MCF 10A (cell line): Measurements from ENCODE around the gene WWC2. TPM values are rescaled to one million over a fixed set of nuclear protein-coding genes. Genes with fewer than 3 reads are reported as not detected.

Experiments used
- BruUV-seq: library from RNA; stranded (reverse); fragments of 400-500 nt; replicated peaks from 2 replicates; lab custom pipeline; 2021; lab: Mats Ljungman, UMichigan
- CTCF ChIA-PET: fragments of 300-600 bp; sonication (Branson Sonifier 250); formaldehyde crosslinking; extraction: SDS; loops from one replicate; lab custom pipeline; 2021; ENCODE audit warnings: antibody characterized with exemption, inconsistent platforms; lab: Yijun Ruan, JAX
- POLR2A ChIA-PET: fragments of 300-600, 350-650 bp; sonication (Branson Sonifier 250); formaldehyde crosslinking; extraction: SDS; loops from one replicate; lab custom pipeline; 2020; ENCODE audit warnings: antibody characterized with exemption, inconsistent platforms; lab: Yijun Ruan, JAX
- DNase-seq: peaks from one replicate; pipeline ENCODE4 v3.0.0-alpha.2; 2018; ENCODE audit not compliant: unreplicated experiment
- H3K27ac Mint-ChIP-seq: one replicate; pipeline ENCODE4 v1.8.0; 2022; ENCODE audit warnings: mild to moderate bottlenecking, low read depth, mixed read lengths; ENCODE audit not compliant: unreplicated experiment
- H3K27me3 Mint-ChIP-seq: one replicate; pipeline ENCODE4 v1.8.0; 2022; ENCODE audit warnings: mixed read lengths; ENCODE audit not compliant: insufficient read depth, unreplicated experiment
- H3K36me3 Mint-ChIP-seq: one replicate; pipeline ENCODE4 v1.8.0; 2022; ENCODE audit warnings: mild to moderate bottlenecking, moderate library complexity, mixed read lengths; ENCODE audit not compliant: insufficient read depth, unreplicated experiment
- H3K4me1 Mint-ChIP-seq: one replicate; pipeline ENCODE4 v1.8.0; 2022; ENCODE audit warnings: mixed read lengths; ENCODE audit not compliant: insufficient read depth, unreplicated experiment
- H3K4me3 Mint-ChIP-seq: one replicate; pipeline ENCODE4 v1.8.0; 2022; ENCODE audit warnings: mild to moderate bottlenecking, moderate library complexity, mixed read lengths; ENCODE audit not compliant: unreplicated experiment
- H3K9me3 Mint-ChIP-seq: one replicate; pipeline ENCODE4 v1.8.0; 2022; ENCODE audit warnings: mixed read lengths; ENCODE audit not compliant: unreplicated experiment
- CTCF ChIP-seq: fragments of 200-600 bp; IDR thresholded peaks from one replicate; pipeline ENCODE4 v1.8.0; 2022; ENCODE audit warnings: antibody characterized with exemption, mild to moderate bottlenecking; ENCODE audit not compliant: unreplicated experiment
- intact Hi-C: fragments of 100-400 bp; cut with micrococcal nuclease; formaldehyde crosslinking; loops from 2 replicates; pipeline ENCODE4 v1.14.1; 2022
- total RNA-seq: library from RNA; stranded (reverse); gene quantifications from 2 replicates; pipeline ENCODE4 v1.2.3, GENCODE V29; 2022

The WWC2 gene
- total RNA-seq, 1 experiment from 2014 or later: 42.4 TPM

DNA sequence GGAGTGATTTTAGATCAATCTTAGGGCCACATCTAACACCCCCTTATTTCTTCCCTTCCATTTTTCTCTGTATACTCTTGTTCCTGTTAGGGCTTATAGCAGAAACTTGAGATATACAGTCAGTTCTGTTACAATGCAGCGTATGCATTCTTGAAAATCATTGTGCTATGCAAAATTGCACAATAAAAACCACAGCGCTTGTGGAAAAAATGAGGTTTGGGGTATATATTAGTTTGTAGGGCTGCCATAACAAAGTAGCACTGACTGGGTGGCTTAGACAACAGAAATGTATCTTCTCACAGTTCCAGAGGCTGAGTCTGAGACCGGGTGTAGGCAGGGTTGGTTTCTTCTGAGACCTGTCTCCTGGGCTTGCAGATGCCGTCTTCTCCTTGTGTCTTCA lies 59.0 kb downstream of the WWC2 start:
- Mint-ChIP-seq H3K36me3 (no peaks in the 10 kb centered on the region), H3K27ac (no peak overlapping the region), H3K27me3 (no peaks in the 10 kb centered on the region), H3K4me1 (peaks cover 34% of the 10 kb centered on the region), H3K9me3 (no peaks in the 10 kb centered on the region), H3K4me3 (no peak overlapping the region)
- intact Hi-C loops: no loop called here
- DNase-seq: peak; percentile 32
- TF ChIP-seq CTCF: no peak
- BruUV-seq: no TSS peak
- ChIA-PET POLR2A (no interaction called here), CTCF (no interaction called here)

DNA sequence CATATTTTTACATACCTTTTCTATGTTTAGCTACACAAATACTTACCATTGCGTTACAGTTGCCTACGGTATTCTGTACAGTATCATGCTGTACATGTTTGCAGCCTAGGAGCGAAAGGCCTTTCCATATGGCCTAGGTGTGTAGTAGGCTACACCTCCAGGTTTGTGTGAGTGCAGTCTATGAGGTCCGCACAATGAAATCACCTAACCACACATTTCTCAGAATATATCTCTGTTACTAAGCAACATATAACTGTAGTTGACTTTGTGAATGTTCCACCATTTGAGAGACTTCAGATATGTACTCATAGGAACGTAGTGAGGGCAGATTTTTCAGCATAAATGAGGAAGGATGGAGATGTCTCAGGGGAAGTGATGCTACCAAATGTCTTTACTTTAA lies 62.6 kb downstream of the WWC2 start:
- DNase-seq: no peak
- BruUV-seq: no TSS peak
- H3K36me3 Mint-ChIP-seq: no peaks in the 10 kb centered on the region
- no peak overlapping the region for H3K27ac Mint-ChIP-seq
- H3K9me3 Mint-ChIP-seq: no peaks in the 10 kb centered on the region
- no peak for TF ChIP-seq CTCF
- ChIA-PET CTCF (no interaction called here), POLR2A (no interaction called here)
- no peak overlapping the region for H3K4me3 Mint-ChIP-seq
- intact Hi-C loops: no loop called here
- peaks cover 48% of the 10 kb centered on the region for H3K4me1 Mint-ChIP-seq
- no peaks in the 10 kb centered on the region for H3K27me3 Mint-ChIP-seq

DNA sequence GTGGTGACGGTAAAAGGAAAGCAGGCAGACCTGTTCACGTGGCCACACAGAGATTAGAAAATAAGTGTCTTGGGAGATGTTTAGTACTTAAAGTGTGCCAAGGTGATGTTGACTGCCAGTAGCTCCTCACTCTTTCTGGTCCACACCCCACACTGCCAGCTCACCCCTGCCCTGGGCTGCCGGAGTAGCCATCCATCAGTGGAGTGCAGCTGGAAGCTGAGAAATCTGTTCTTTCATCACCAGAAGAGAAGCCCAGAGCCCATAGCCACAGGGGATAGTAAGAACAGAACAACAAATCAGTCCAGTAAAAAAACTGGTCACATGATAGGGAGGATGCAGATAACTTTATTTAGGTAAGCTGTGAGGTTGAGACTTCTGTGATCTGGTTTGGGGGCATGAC lies 64.1 kb downstream of the WWC2 start:
- DNase-seq: no peak
- no peaks in the 10 kb centered on the region for H3K27me3 Mint-ChIP-seq
- CTCF ChIA-PET: interaction anchor here (0.7 to 2.5 kb wide), 3 partner anchors 32 to 99 kb away, joined by 3 to 7 read pairs (median 3); no protein-coding TSS in a partner anchor

DNA sequence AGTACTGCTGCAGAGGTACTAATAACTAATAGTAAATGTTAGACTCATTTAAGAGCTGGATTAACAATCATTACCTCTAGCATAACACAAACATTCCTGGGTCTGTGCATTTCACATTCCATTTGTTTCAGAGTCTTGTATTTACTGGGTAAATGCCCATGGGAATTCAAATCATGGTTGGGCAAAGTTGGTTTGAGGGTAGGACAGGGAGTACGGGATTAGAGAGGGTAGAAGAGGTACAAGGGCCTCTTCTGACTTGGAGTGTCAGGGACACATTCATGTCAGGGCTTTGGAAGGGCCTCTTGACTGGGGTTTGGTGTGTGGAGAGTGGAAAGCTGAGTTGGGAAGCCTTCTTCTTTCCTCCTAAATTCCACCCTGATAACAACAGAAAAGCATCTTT lies 65.9 kb downstream of the WWC2 start:
- DNase-seq: no peak
- H3K27ac Mint-ChIP-seq: peak overlapping the region; percentile 13
- ChIA-PET POLR2A (interaction anchor here (1.4 kb wide), 1 partner anchor 16 kb away, joined by 5 read pairs; no protein-coding TSS in a partner anchor), CTCF (interaction anchor here (0.7 kb wide), 1 partner anchor 9 kb away, joined by 3 read pairs; no protein-coding TSS in a partner anchor)
- H3K27me3 Mint-ChIP-seq: no peaks in the 10 kb centered on the region
- intact Hi-C loops: no loop called here
- peaks cover 36% of the 10 kb centered on the region for H3K4me1 Mint-ChIP-seq
- H3K4me3 Mint-ChIP-seq: no peak overlapping the region
- no peaks in the 10 kb centered on the region for H3K36me3 Mint-ChIP-seq
- no peak for TF ChIP-seq CTCF
- H3K9me3 Mint-ChIP-seq: peaks cover 5% of the 10 kb centered on the region
- no TSS peak for BruUV-seq

More for the DNA sequence above, 64.1 kb downstream of the WWC2 start:
- no TSS peak for BruUV-seq
- POLR2A ChIA-PET: interaction anchor here (0.6 to 1.2 kb wide), 2 partner anchors 54 to 64 kb away, joined by 4 read pairs; partner anchors contain the start of gene WWC2
- Mint-ChIP-seq H3K4me3 (no peak overlapping the region), H3K4me1 (peaks cover 41% of the 10 kb centered on the region), H3K27ac (no peak overlapping the region), H3K9me3 (peaks cover 5% of the 10 kb centered on the region), H3K36me3 (no peaks in the 10 kb centered on the region)
- no peak for TF ChIP-seq CTCF
- intact Hi-C loops: no loop called here
